Retinal pigment epithelial cell (primary cell): ENCODE measurements around the gene CKM.

Source experiments
- DNase-seq: peaks from one replicate; pipeline ENCODE4 v3.0.0-alpha.2; 2010; ENCODE audit warnings: low read depth
- H3K4me3 ChIP-seq: 2 replicates; pipeline ENCODE4 v1.5.1; 2011; ENCODE audit warnings: mild to moderate bottlenecking, low read length, control low read depth, moderate library complexity
- CTCF ChIP-seq: conservative IDR thresholded peaks from 2 replicates; pipeline ENCODE4 v1.5.1; 2011; ENCODE audit warnings: low read depth, low read length, control low read depth, inconsistent platforms

CKM gene

GRCh38 chr19:45354241-45354842 is 31.7 kb upstream of the CKM start:
- no peak for DNase-seq
- H3K4me3 ChIP-seq, result no peak overlapping the region
- TF ChIP-seq CTCF, result no peak

GRCh38 chr19:45352914-45353796 is 30.5 kb upstream of the CKM start:
- no peak overlapping the region for H3K4me3 ChIP-seq
- TF ChIP-seq CTCF, result no peak
- DNase-seq, result no peak

- DNase-seq, result no peak
- no peak overlapping the region for H3K4me3 ChIP-seq
- TF ChIP-seq CTCF, result no peak
Measured at GRCh38 chr19:45352471-45352870, 29.8 kb upstream of the CKM start.

- DNase-seq, result no peak
Measured at GRCh38 chr19:45352062-45352461, 29.4 kb upstream of the CKM start.

GRCh38 chr19:45351401-45351952 is 28.8 kb upstream of the CKM start:
- DNase-seq, result no peak
- TF ChIP-seq CTCF, result no peak
- no peak overlapping the region for H3K4me3 ChIP-seq

More at GRCh38 chr19:45352062-45352461, 29.4 kb upstream of the CKM start:
- TF ChIP-seq CTCF, result no peak
- no peak overlapping the region for H3K4me3 ChIP-seq

- no peak overlapping the region for H3K4me3 ChIP-seq
- TF ChIP-seq CTCF, result no peak
- no peak for DNase-seq
Measured at GRCh38 chr19:45350477-45351058, 27.9 kb upstream of the CKM start.
